Caco-2 (cell line): ENCODE measurements around the gene RPL9. TPM values are rescaled to one million over a fixed set of nuclear protein-coding genes. Genes with fewer than 3 reads are reported as not detected.
"Not testable (repeated sequence)": the region's sequence is repeated elsewhere in the genome, so short reads cannot be mapped to it uniquely, and the experiment has no call there.

Experiments used
- BruUV-seq: library from RNA; stranded (reverse); fragments of 400-500 nt; replicated peaks from 2 replicates; lab custom pipeline; 2021; lab: Mats Ljungman, UMichigan
- CTCF ChIA-PET: fragments of 300-600 bp; sonication (Branson Sonifier 250); formaldehyde crosslinking; loops from one replicate; lab custom pipeline; 2022; ENCODE audit warnings: antibody characterized with exemption; lab: Charles Lee
- POLR2A ChIA-PET: fragments of 300-600 bp; sonication (Branson Sonifier 250); formaldehyde crosslinking; loops from one replicate; lab custom pipeline; 2022; ENCODE audit warnings: antibody characterized with exemption; lab: Charles Lee
- DNase-seq, 2 experiments: peaks; one replicate each; pipeline versions ENCODE4 v3.0.0 to v3.0.0-alpha.2; 2020 to 2022
- H3K27me3 ChIP-seq: replicated peaks from 2 replicates; pipeline ENCODE4 v1.6.0; 2011; ENCODE audit warnings: low read length; ENCODE audit not compliant: control insufficient read depth, insufficient read depth
- H3K36me3 ChIP-seq: 2 replicates; pipeline ENCODE4 v1.5.1; 2011; ENCODE audit warnings: low read length; ENCODE audit not compliant: control insufficient read depth, insufficient read depth
- H3K4me1 ChIP-seq: fragments of 250-450 bp; sonication (Bioruptor Pico); 2 replicates; pipeline ENCODE4 v1.5.1; 2020; ENCODE audit warnings: mild to moderate bottlenecking
- H3K4me3 ChIP-seq: 2 replicates; pipeline ENCODE4 v1.5.1; 2011; ENCODE audit warnings: low read depth, mild to moderate bottlenecking, control low read depth, low read length
- H3K9me3 ChIP-seq: fragments of 250-450 bp; sonication (Bioruptor Pico); 2 replicates; pipeline ENCODE4 v1.5.1; 2020; ENCODE audit warnings: mild to moderate bottlenecking, moderate library complexity
- H3K27ac Mint-ChIP-seq: one replicate; pipeline ENCODE4 v1.8.0; 2022; ENCODE audit warnings: mixed read lengths; ENCODE audit not compliant: unreplicated experiment
- H3K27me3 Mint-ChIP-seq: one replicate; pipeline ENCODE4 v1.8.0; 2022; ENCODE audit warnings: mixed read lengths; ENCODE audit not compliant: insufficient read depth, unreplicated experiment
- H3K36me3 Mint-ChIP-seq: one replicate; pipeline ENCODE4 v1.8.0; 2022; ENCODE audit warnings: mild to moderate bottlenecking, mixed read lengths; ENCODE audit not compliant: insufficient read depth, unreplicated experiment
- H3K4me1 Mint-ChIP-seq: one replicate; pipeline ENCODE4 v1.8.0; 2022; ENCODE audit warnings: low read depth, mixed read lengths; ENCODE audit not compliant: unreplicated experiment
- H3K4me3 Mint-ChIP-seq: one replicate; pipeline ENCODE4 v1.8.0; 2022; ENCODE audit warnings: mild to moderate bottlenecking, moderate library complexity, mixed read lengths; ENCODE audit not compliant: unreplicated experiment
- H3K9me3 Mint-ChIP-seq: one replicate; pipeline ENCODE4 v1.8.0; 2022; ENCODE audit warnings: mixed read lengths; ENCODE audit not compliant: unreplicated experiment
- CTCF ChIP-seq, 2 experiments: fragments of 200-600 bp in 1 of 2; IDR thresholded peaks; 1 replicate in 1 of 2; 2 replicates in 1 of 2; pipeline versions ENCODE4 v1.5.1 to v1.8.0; 2011 to 2022; ENCODE audit warnings: antibody characterized with exemption in 1 of 2, control low read depth in 1 of 2, inconsistent platforms in 1 of 2, low read depth in 1 of 2, low read length in 1 of 2, mild to moderate bottlenecking in 1 of 2, moderate library complexity in 1 of 2; ENCODE audit not compliant: insufficient read depth in 1 of 2, severe bottlenecking in 1 of 2, unreplicated experiment in 1 of 2
- intact Hi-C: fragments of 100-400 bp; cut with micrococcal nuclease; formaldehyde crosslinking; loops from one replicate; pipeline ENCODE4 v1.10.0; 2022; ENCODE audit not compliant: unreplicated experiment
- total RNA-seq: library from RNA; stranded (reverse); gene quantifications from 2 replicates; pipeline ENCODE4 v1.2.3, GENCODE V29; 2022

RPL9 gene
- total RNA-seq, 1 experiment from 2014 or later = 976 TPM

DNA sequence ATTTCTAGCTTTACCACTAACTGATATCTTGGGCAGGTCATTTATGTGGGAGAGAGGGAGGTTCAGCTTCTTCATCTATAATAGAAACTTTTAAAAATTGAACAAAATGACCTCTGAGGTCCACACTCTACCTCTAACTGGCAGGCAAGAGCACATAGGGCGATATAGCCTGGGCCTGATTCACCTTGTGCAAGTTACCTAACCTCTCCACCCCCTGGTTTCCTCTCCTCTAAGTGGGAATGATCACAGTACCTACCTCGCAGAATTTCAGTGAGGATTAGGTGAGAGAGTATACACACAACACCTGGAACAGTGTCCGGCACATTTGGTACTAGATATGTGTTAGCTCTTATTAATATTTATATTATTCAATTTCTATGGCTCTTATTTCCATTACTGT, 36.5 kb downstream of the RPL9 start:
- no peak for TF ChIP-seq CTCF (IDR thresholded peaks at IDR 0.05; ENCODE audit: insufficient read depth in 1 of 2, low read depth in 1 of 2, low read length in 1 of 2, severe bottlenecking in 1 of 2, unreplicated experiment in 1 of 2)
- H3K27ac Mint-ChIP-seq = no peak overlapping the region
- H3K36me3 Mint-ChIP-seq = no peaks in the 10 kb centered on the region
- ChIA-PET POLR2A (no interaction called here), CTCF (no interaction called here)
- H3K4me1 Mint-ChIP-seq = no peaks in the 10 kb centered on the region
- H3K36me3 ChIP-seq = no peaks in the 10 kb centered on the region
- intact Hi-C loops = no loop called here
- no peaks in the 10 kb centered on the region for H3K9me3 ChIP-seq
- no peak for DNase-seq
- no peak overlapping the region for H3K4me3 ChIP-seq
- H3K27me3 Mint-ChIP-seq = no peaks in the 10 kb centered on the region
- H3K27me3 ChIP-seq = no peaks in the 10 kb centered on the region
- H3K4me3 Mint-ChIP-seq = no peak overlapping the region
- H3K4me1 ChIP-seq = peaks cover 19% of the 10 kb centered on the region
- H3K9me3 Mint-ChIP-seq = no peaks in the 10 kb centered on the region
- no TSS peak for BruUV-seq

GRCh38 chr4:39415678-39416283, 42.9 kb downstream of the RPL9 start:
- no peak overlapping the region for H3K4me3 Mint-ChIP-seq
- Histone ChIP-seq H3K27me3 (no peaks in the 10 kb centered on the region), H3K36me3 (no peaks in the 10 kb centered on the region), H3K4me1 (peaks cover 36% of the 10 kb centered on the region), H3K4me3 (no peak overlapping the region), H3K9me3 (no peaks in the 10 kb centered on the region)
- ChIA-PET POLR2A (no interaction called here), CTCF (no interaction called here)
- no peaks in the 10 kb centered on the region for H3K27me3 Mint-ChIP-seq
- no peaks in the 10 kb centered on the region for H3K9me3 Mint-ChIP-seq
- BruUV-seq = no TSS peak
- intact Hi-C loops = no loop called here
- no peaks in the 10 kb centered on the region for H3K36me3 Mint-ChIP-seq
- no peak for DNase-seq
- TF ChIP-seq CTCF (IDR thresholded peaks at IDR 0.05; ENCODE audit: insufficient read depth in 1 of 2, low read depth in 1 of 2, low read length in 1 of 2, severe bottlenecking in 1 of 2, unreplicated experiment in 1 of 2) = no peak
- no peaks in the 10 kb centered on the region for H3K4me1 Mint-ChIP-seq
- H3K27ac Mint-ChIP-seq = no peak overlapping the region

GRCh38 chr4:39411561-39411960, 47.2 kb downstream of the RPL9 start:
- POLR2A ChIA-PET, CTCF ChIA-PET: not testable (repeated sequence)

More at GRCh38 chr4:39411561-39411960, 47.2 kb downstream of the RPL9 start:
- peaks cover 22% of the 10 kb centered on the region for H3K4me1 ChIP-seq
- H3K4me3 Mint-ChIP-seq, H3K27ac Mint-ChIP-seq, H3K27me3 Mint-ChIP-seq, H3K36me3 ChIP-seq, BruUV-seq, DNase-seq, H3K36me3 Mint-ChIP-seq, H3K9me3 ChIP-seq, H3K9me3 Mint-ChIP-seq, H3K4me1 Mint-ChIP-seq, H3K27me3 ChIP-seq, H3K4me3 ChIP-seq, intact Hi-C loops: not testable (repeated sequence)
